GM06990 (cell line): ENCODE results near the gene MAD1L1.

Experiments used
- DNase-seq: peaks from one replicate; pipeline ENCODE4 v3.0.0-alpha.2; 2011; ENCODE audit not compliant: insufficient read length; ENCODE audit errors: extremely low read depth
- H3K27me3 ChIP-seq: replicated peaks from 2 replicates; pipeline ENCODE4 v1.6.0; 2011; ENCODE audit warnings: low read length; ENCODE audit not compliant: control insufficient read depth, insufficient read depth
- H3K36me3 ChIP-seq: 2 replicates; pipeline ENCODE4 v1.5.1; 2011; ENCODE audit warnings: low read length; ENCODE audit not compliant: control insufficient read depth, insufficient read depth
- H3K4me3 ChIP-seq: replicated peaks from 2 replicates; pipeline ENCODE4 v1.5.1; 2011; ENCODE audit warnings: low read depth, mild to moderate bottlenecking, control low read depth, low read length
- CTCF ChIP-seq: IDR thresholded peaks from 2 replicates; pipeline ENCODE4 v1.5.1; 2011; ENCODE audit warnings: low read length, control low read depth, mild to moderate bottlenecking, inconsistent platforms; ENCODE audit not compliant: insufficient read depth, poor library complexity, severe bottlenecking

MAD1L1 gene

GRCh38 chr7:2131341-2131740 is 101.4 kb downstream of the MAD1L1 start:
- TF ChIP-seq CTCF: no peak
- no peak for DNase-seq
- no peak overlapping the region for H3K4me3 ChIP-seq
- H3K27me3 ChIP-seq: no peaks in the 10 kb centered on the region
- peaks cover 14% of the 10 kb centered on the region for H3K36me3 ChIP-seq

- TF ChIP-seq CTCF: no peak
- H3K36me3 ChIP-seq: peaks cover 5% of the 10 kb centered on the region
- no peak overlapping the region for H3K4me3 ChIP-seq
- DNase-seq: no peak
- H3K27me3 ChIP-seq: no peaks in the 10 kb centered on the region
Observed at GRCh38 chr7:2130096-2130375, 102.7 kb downstream of the MAD1L1 start.

GRCh38 chr7:2129323-2130095 is 103.2 kb downstream of the MAD1L1 start:
- peaks cover 5% of the 10 kb centered on the region for H3K36me3 ChIP-seq
- no peak for TF ChIP-seq CTCF
- no peak for DNase-seq
- H3K4me3 ChIP-seq: no peak overlapping the region
- H3K27me3 ChIP-seq: no peaks in the 10 kb centered on the region

- H3K36me3 ChIP-seq: peaks cover 5% of the 10 kb centered on the region
- no peak overlapping the region for H3K4me3 ChIP-seq
- DNase-seq: no peak
- no peaks in the 10 kb centered on the region for H3K27me3 ChIP-seq
- no peak for TF ChIP-seq CTCF
Observed at GRCh38 chr7:2128601-2129322, 104.0 kb downstream of the MAD1L1 start.

GRCh38 chr7:2126621-2127020 is 106.1 kb downstream of the MAD1L1 start:
- TF ChIP-seq CTCF: no peak
- DNase-seq: no peak
- no peaks in the 10 kb centered on the region for H3K27me3 ChIP-seq
- peaks cover 6% of the 10 kb centered on the region for H3K36me3 ChIP-seq
- H3K4me3 ChIP-seq: no peak overlapping the region

- H3K4me3 ChIP-seq: no peak overlapping the region
- DNase-seq: no peak
- peaks cover 4% of the 10 kb centered on the region for H3K36me3 ChIP-seq
- no peak for TF ChIP-seq CTCF
- H3K27me3 ChIP-seq: no peaks in the 10 kb centered on the region
Observed at GRCh38 chr7:2125931-2126330, 106.8 kb downstream of the MAD1L1 start.
